Esophagus muscularis mucosa (tissue), 4 donors: Measurements from ENCODE around the gene TBX19.

Experiments used
- EP300 ChIP-seq: sonication (generic); formaldehyde crosslinking; IDR thresholded peaks from one replicate; pipeline ENCODE4 v1.6.1; 2017; ENCODE audit warnings: antibody characterized with exemption
- POLR2A ChIP-seq: fragments of 450-650 bp; IDR thresholded peaks from one replicate; pipeline ENCODE4 v1.6.1; 2017; ENCODE audit warnings: antibody characterized with exemption, moderate library complexity, mild to moderate bottlenecking, low read depth
- POLR2AphosphoS5 ChIP-seq, 2 donors: sonication (generic); formaldehyde crosslinking; IDR thresholded peaks; one replicate each; pipeline ENCODE4 v1.6.1; 2017; ENCODE audit warnings: antibody characterized with exemption in 2 of 2
- TF ChIP-seq, protein P1 (sequence below), 3 experiments: fragments of 200-600 bp in 2 of 3; fragments of 450-650 bp in 1 of 3; sonication (generic) in 2 of 3; IDR thresholded peaks; one replicate each; pipeline ENCODE4 v1.5.1; 2017 to 2019; ENCODE audit warnings: antibody characterized with exemption in 3 of 3, mild to moderate bottlenecking in 2 of 3, moderate library complexity in 1 of 3

GRCh38 chr1:168298446-168298845 is 17.8 kb downstream of the TBX19 start:
- TF ChIP-seq, protein P1, sequence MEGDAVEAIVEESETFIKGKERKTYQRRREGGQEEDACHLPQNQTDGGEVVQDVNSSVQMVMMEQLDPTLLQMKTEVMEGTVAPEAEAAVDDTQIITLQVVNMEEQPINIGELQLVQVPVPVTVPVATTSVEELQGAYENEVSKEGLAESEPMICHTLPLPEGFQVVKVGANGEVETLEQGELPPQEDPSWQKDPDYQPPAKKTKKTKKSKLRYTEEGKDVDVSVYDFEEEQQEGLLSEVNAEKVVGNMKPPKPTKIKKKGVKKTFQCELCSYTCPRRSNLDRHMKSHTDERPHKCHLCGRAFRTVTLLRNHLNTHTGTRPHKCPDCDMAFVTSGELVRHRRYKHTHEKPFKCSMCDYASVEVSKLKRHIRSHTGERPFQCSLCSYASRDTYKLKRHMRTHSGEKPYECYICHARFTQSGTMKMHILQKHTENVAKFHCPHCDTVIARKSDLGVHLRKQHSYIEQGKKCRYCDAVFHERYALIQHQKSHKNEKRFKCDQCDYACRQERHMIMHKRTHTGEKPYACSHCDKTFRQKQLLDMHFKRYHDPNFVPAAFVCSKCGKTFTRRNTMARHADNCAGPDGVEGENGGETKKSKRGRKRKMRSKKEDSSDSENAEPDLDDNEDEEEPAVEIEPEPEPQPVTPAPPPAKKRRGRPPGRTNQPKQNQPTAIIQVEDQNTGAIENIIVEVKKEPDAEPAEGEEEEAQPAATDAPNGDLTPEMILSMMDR (IDR thresholded peaks at IDR 0.05) = no peak
- TF ChIP-seq POLR2A = no peak
- no peak for TF ChIP-seq EP300
- no peak for TF ChIP-seq POLR2AphosphoS5 (IDR thresholded peaks at IDR 0.05)
